CD8-positive, alpha-beta memory T cell (primary cell): ENCODE measurements around the gene PIK3CB. TPM values are rescaled to one million over a fixed set of nuclear protein-coding genes. Genes with fewer than 3 reads are reported as not detected.
"Not testable (repeated sequence)": the region's sequence is repeated elsewhere in the genome, so short reads cannot be mapped to it uniquely, and the experiment has no call there.

ENCODE experiments used
- CTCF ChIA-PET: fragments of 350-600 bp; sonication (Branson Sonifier 250); formaldehyde crosslinking; loops from one replicate; lab custom pipeline; 2021; ENCODE audit warnings: antibody characterized with exemption; lab: Charles Lee
- POLR2A ChIA-PET: fragments of 350-600 bp; sonication (Branson Sonifier 250); formaldehyde crosslinking; loops from one replicate; lab custom pipeline; 2021; ENCODE audit warnings: antibody characterized with exemption; lab: Charles Lee
- DNase-seq, 5 donors: peaks; one replicate each; pipeline versions ENCODE4 v3.0.0 to v3.0.0-alpha.2; 2020 to 2022; ENCODE audit warnings: mixed read lengths in 1 of 5
- H3K27ac ChIP-seq: one replicate; pipeline ENCODE4 v1.7.0; 2013; ENCODE audit warnings: low read depth, mild to moderate bottlenecking, low read length, moderate library complexity
- H3K27me3 ChIP-seq: 2 replicates; pipeline ENCODE4 v1.7.0; 2013; ENCODE audit warnings: low read length, mild to moderate bottlenecking; ENCODE audit not compliant: insufficient read depth, poor library complexity, severe bottlenecking
- H3K36me3 ChIP-seq: 2 replicates; pipeline ENCODE4 v1.7.0; 2013; ENCODE audit warnings: mild to moderate bottlenecking, low read length, moderate library complexity; ENCODE audit not compliant: insufficient read depth
- H3K4me1 ChIP-seq: 2 replicates; pipeline ENCODE4 v1.7.0; 2013; ENCODE audit warnings: mild to moderate bottlenecking, low read length, moderate library complexity; ENCODE audit not compliant: insufficient read depth
- H3K4me3 ChIP-seq: 2 replicates; pipeline ENCODE4 v1.7.0; 2013; ENCODE audit warnings: mild to moderate bottlenecking, low read length
- H3K9me3 ChIP-seq: 2 replicates; pipeline ENCODE4 v1.7.0; 2013; ENCODE audit warnings: mild to moderate bottlenecking, low read length
- H3K27ac Mint-ChIP-seq, 8 donors: one replicate each; pipeline ENCODE4 v1.8.0; 2020 to 2021; ENCODE audit warnings: mixed read lengths in 8 of 8, mild to moderate bottlenecking in 6 of 8, inconsistent platforms in 3 of 8, moderate library complexity in 3 of 8
- H3K27me3 Mint-ChIP-seq, 2 donors: one replicate each; pipeline ENCODE4 v1.8.0; 2020 to 2021; ENCODE audit warnings: mixed read lengths in 2 of 2, mild to moderate bottlenecking in 1 of 2, moderate library complexity in 1 of 2
- H3K36me3 Mint-ChIP-seq, 3 donors: one replicate each; pipeline ENCODE4 v1.8.0; 2020 to 2021; ENCODE audit warnings: mixed read lengths in 3 of 3, inconsistent platforms in 1 of 3, mild to moderate bottlenecking in 1 of 3
- H3K4me1 Mint-ChIP-seq, 3 donors: one replicate each; pipeline ENCODE4 v1.8.0; 2020 to 2021; ENCODE audit warnings: mixed read lengths in 3 of 3, inconsistent platforms in 1 of 3, mild to moderate bottlenecking in 1 of 3
- H3K4me3 Mint-ChIP-seq, 7 donors: one replicate each; pipeline ENCODE4 v1.8.0; 2020 to 2021; ENCODE audit warnings: mixed read lengths in 7 of 7, mild to moderate bottlenecking in 6 of 7, moderate library complexity in 4 of 7, inconsistent platforms in 2 of 7
- H3K9me3 Mint-ChIP-seq, 5 donors: one replicate each; pipeline ENCODE4 v1.8.0; 2020 to 2022; ENCODE audit warnings: mixed read lengths in 5 of 5, mild to moderate bottlenecking in 3 of 5, moderate library complexity in 2 of 5, inconsistent platforms in 1 of 5
- polyA plus RNA-seq: library from polyadenylated mRNA; unstranded; fragments of 300-500 nt; fragmentation: Illumina TruSeq; gene quantifications from one replicate; pipeline ENCODE4 v1.2.3, GENCODE V29; 2021
- total RNA-seq, 2 experiments: library from RNA; stranded (reverse); gene quantifications; one replicate each; pipeline ENCODE4 v1.2.3, GENCODE V29; 2021

The PIK3CB gene
- total and polyA plus RNA-seq, 3 experiments from 2014 or later = 17.1 to 17.6 (median 17.3) TPM

DNA sequence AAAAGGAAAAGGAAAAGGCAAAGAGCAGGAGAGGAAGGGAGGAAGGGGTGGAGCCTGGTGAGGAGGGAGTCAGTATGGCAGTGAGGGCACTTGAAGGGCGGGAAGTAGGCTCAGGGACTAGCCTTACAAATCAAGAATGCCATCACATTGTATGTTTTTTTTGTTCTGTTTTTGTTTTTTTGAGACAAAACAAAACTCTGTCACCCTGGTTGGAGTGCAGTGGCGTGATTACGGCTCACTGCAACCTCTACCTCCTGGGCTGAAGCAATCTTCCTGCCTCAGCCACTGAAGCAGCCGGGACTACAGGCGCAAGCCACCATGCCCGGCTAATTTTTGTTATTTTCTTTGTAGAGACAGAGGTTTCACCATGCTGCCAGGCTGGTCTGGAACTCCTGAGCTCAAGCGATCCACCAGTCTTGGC, 10.5 kb upstream of the PIK3CB start:
- H3K36me3 ChIP-seq = no peaks in the 10 kb centered on the region
- H3K9me3 Mint-ChIP-seq = no peaks in the 10 kb centered on the region
- no peaks in the 10 kb centered on the region for H3K4me1 Mint-ChIP-seq
- H3K27me3 Mint-ChIP-seq = no peaks in the 10 kb centered on the region
- no peak overlapping the region for H3K4me3 ChIP-seq
- H3K4me3 Mint-ChIP-seq = no peak overlapping the region
- no peak for DNase-seq
- no peaks in the 10 kb centered on the region for H3K9me3 ChIP-seq
- H3K36me3 Mint-ChIP-seq = no peaks in the 10 kb centered on the region
- ChIA-PET POLR2A (no interaction called here), CTCF (no interaction called here)
- no peak overlapping the region for H3K27ac Mint-ChIP-seq
- H3K4me1 ChIP-seq = no peaks in the 10 kb centered on the region
- no peak overlapping the region for H3K27ac ChIP-seq
- no peaks in the 10 kb centered on the region for H3K27me3 ChIP-seq

DNA sequence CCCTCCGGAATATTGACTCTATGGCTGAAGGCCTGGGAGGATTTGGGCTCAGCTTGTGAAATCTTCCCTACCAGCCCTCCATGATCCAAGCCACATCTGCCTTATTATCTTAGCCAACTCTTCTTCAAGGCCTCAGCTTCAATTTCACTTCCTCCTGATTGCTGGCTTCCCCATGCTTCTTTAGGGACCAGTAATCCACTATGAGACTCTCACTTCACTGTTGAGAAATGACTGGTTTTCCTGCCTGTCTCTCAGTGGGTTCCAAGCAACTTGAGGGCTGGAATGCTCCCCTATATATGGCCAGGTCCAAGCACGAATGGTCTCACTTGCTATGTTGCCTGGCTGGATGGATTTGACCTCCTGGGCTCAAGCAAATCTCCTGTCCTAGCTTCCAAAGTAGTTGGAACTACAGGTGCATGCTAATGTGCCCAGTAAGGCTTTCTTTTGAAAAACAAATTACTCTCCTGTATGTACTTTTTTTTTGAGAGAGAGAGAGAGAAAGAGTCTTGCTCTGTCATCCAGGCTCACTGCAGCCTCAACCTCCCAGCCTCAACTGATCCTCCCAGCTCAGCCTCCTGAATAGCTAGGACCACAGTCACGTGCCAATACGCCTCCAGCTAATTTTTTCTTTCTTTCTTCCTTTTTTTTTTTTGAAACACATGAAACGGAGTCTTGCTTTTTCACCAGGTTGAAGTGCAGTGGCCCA, 7.9 kb upstream of the PIK3CB start:
- H3K27me3 ChIP-seq = no peaks in the 10 kb centered on the region
- no peaks in the 10 kb centered on the region for H3K36me3 ChIP-seq
- Mint-ChIP-seq H3K4me3 (peak overlapping the region in 1 of 7 donors; percentile 51), H3K4me1 (no peaks in the 10 kb centered on the region), H3K36me3 (no peaks in the 10 kb centered on the region), H3K27me3 (no peaks in the 10 kb centered on the region), H3K27ac (peak overlapping the region in 1 of 8 donors; percentile 23), H3K9me3 (no peaks in the 10 kb centered on the region)
- H3K4me1 ChIP-seq = no peaks in the 10 kb centered on the region
- ChIA-PET POLR2A (no interaction called here), CTCF (interaction anchor here (2.3 kb wide), 1 partner anchor 73 kb away, joined by 8 read pairs; no protein-coding TSS in a partner anchor)
- no peak overlapping the region for H3K27ac ChIP-seq
- H3K4me3 ChIP-seq = no peak overlapping the region
- no peaks in the 10 kb centered on the region for H3K9me3 ChIP-seq
- DNase-seq = no peak

DNA sequence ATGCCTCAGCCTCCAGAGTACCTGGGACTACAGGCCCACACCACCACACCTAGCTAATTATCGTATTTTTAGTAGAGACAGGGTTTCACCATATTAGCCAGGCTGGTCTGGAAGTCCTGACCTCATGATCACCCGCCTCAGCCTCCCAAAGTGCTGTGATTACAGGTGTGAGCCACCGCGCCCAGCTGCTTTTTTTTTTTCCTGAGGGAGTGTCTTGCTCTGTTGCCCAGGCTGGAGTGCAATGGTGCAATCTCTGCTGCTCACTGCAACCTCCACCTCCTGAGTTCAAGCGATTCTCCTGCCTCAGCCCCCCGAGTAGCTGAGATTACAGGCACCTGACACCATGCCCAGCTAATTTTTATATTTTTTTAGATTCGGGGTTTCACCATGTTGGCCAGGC, 3.7 kb upstream of the PIK3CB start:
- POLR2A ChIA-PET, H3K36me3 Mint-ChIP-seq, H3K27ac ChIP-seq, H3K27me3 ChIP-seq, DNase-seq, H3K9me3 Mint-ChIP-seq, H3K27ac Mint-ChIP-seq, H3K9me3 ChIP-seq, H3K4me3 ChIP-seq, H3K27me3 Mint-ChIP-seq, H3K36me3 ChIP-seq: not testable (repeated sequence)
- peaks cover 12 to 14% (median 13%) of the 10 kb centered on the region in 3 donors for H3K4me1 Mint-ChIP-seq
- CTCF ChIA-PET = interaction anchor here (0.9 to 1.3 kb wide), 2 partner anchors 77 to 84 kb away, joined by 3 to 4 read pairs; no protein-coding TSS in a partner anchor
- H3K4me1 ChIP-seq = peaks cover 12% of the 10 kb centered on the region
- peak overlapping the region in 2 of 7 donors; percentile 28 to 34 for H3K4me3 Mint-ChIP-seq

DNA sequence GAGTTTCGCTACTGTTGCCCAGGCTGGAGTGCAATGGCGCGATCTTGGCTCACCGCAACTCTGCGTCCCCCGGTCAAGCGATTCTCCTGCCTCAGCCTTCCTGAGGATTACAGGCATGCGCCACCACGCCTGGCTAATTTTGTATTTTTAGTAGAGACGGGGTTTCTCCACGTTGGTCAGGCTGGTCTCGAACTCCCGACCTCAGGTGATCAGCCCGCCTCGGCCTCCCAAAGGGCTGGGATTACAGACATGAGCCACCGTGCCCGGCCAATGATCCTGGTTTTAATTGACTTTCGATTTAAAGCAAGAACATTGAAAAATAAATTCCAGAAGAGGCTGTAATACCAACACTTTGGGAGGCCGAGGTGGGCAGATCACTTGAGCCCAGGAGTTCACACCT, 1.1 kb upstream of the PIK3CB start:
- not testable (repeated sequence) for H3K27ac ChIP-seq, H3K27me3 Mint-ChIP-seq, H3K9me3 ChIP-seq, DNase-seq, H3K27me3 ChIP-seq, H3K36me3 ChIP-seq, H3K9me3 Mint-ChIP-seq, H3K4me3 ChIP-seq
- Mint-ChIP-seq H3K36me3 (peaks cover 0 to 10% (median 3%) of the 10 kb centered on the region in 3 donors), H3K27ac (peak overlapping the region in 1 of 8 donors; percentile 92), H3K4me3 (peak overlapping the region in 4 of 7 donors; percentile 49 to 87 (median 62)), H3K4me1 (peaks cover 23 to 25% (median 24%) of the 10 kb centered on the region in 3 donors)
- POLR2A ChIA-PET = interaction anchor here (2.4 kb wide), 1 partner anchor 55 kb away, joined by 7 read pairs; no protein-coding TSS in a partner anchor
- CTCF ChIA-PET = interaction anchor here (1.3 to 2.0 kb wide), 2 partner anchors 80 to 87 kb away, joined by 3 to 8 read pairs; no protein-coding TSS in a partner anchor
- H3K4me1 ChIP-seq = peaks cover 16% of the 10 kb centered on the region

DNA sequence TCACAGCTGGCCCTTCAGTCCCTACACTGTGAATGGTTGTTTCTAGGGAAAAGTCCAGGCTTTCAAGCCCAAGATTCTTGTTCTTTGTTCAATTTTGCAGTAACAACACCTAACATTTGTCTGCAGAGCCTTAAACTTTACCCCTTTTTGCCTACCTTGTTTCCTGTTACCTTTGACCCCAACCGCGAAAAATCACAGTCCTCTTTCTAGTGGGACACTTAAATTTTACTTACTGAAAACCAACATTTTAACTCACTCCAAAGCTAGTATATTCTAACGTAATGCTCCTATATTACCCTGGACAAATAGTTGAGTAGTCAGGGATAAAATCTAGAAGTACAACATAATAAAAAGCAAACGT, 649 bp upstream of the PIK3CB start:
- H3K4me1 ChIP-seq = peaks cover 16% of the 10 kb centered on the region
- no peak for DNase-seq
- no peaks in the 10 kb centered on the region for H3K27me3 Mint-ChIP-seq
- no peaks in the 10 kb centered on the region for H3K9me3 Mint-ChIP-seq
- peaks cover 0 to 11% (median 3%) of the 10 kb centered on the region in 3 donors for H3K36me3 Mint-ChIP-seq
- H3K36me3 ChIP-seq = no peaks in the 10 kb centered on the region
- ChIA-PET CTCF (interaction anchor here (1.3 to 2.0 kb wide), 3 partner anchors 81 to 140 kb away, joined by 3 to 8 read pairs (median 5); no protein-coding TSS in a partner anchor), POLR2A (interaction anchor here (2.4 kb wide), 1 partner anchor 54 kb away, joined by 7 read pairs; no protein-coding TSS in a partner anchor)
- peak overlapping the region; percentile 66 for H3K4me3 ChIP-seq
- peak overlapping the region; percentile 87 to 97 (median 93) for H3K4me3 Mint-ChIP-seq
- peak overlapping the region; percentile 85 for H3K27ac ChIP-seq
- H3K4me1 Mint-ChIP-seq = peaks cover 23 to 25% (median 24%) of the 10 kb centered on the region in 3 donors
- H3K27ac Mint-ChIP-seq = peak overlapping the region; percentile 82 to 99 (median 95)
- H3K9me3 ChIP-seq = no peaks in the 10 kb centered on the region
- no peaks in the 10 kb centered on the region for H3K27me3 ChIP-seq

DNA sequence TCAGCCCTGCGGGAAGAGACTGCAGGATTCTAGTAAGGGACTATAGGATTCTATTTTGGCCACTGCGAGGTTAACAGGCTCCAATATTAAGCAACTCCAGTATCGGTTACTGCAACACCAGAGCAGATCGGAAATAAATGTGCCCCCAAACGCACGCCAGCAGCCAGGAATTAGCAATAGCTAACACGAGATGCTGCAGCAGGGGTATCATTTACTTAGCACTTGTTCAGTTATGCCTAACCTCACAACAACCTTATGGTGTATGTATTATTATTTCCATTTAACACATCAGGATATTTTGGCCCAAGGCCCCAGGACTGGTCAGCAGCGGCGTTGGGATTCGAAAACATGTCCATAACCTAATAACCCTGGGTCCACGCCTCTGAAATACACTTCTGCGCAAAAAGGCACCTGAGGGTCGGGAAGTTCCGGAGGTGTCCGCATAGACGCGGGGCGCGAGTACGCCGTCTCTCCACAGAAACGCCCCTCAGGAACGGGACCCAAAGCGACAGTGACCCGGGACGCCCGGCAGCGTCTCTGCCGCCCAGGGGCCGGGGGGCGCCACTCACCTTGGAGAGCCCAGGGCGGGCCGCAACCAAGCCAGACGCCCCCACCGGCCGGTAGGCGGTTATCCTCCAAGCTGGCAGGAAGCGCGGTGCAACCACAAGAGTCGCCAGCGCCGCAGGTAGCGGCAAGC, 681 bp downstream of the PIK3CB start:
- H3K4me1 ChIP-seq = peaks cover 16% of the 10 kb centered on the region
- H3K36me3 ChIP-seq = no peaks in the 10 kb centered on the region
- H3K9me3 ChIP-seq = no peaks in the 10 kb centered on the region
- Mint-ChIP-seq H3K36me3 (peaks cover 0 to 17% (median 7%) of the 10 kb centered on the region in 3 donors), H3K27me3 (no peaks in the 10 kb centered on the region), H3K4me3 (peak overlapping the region; percentile 87 to 96 (median 92)), H3K27ac (peak overlapping the region; percentile 44 to 97 (median 94)), H3K4me1 (peaks cover 28 to 38% (median 37%) of the 10 kb centered on the region in 3 donors), H3K9me3 (peaks cover 0 to 2% (median 0%) of the 10 kb centered on the region in 5 donors)
- ChIA-PET CTCF (interaction anchor here (1.4 to 2.0 kb wide), 4 partner anchors 21 to 240 kb away, joined by 3 to 8 read pairs (median 5); partner anchors contain the start of gene CEP70), POLR2A (interaction anchor here (2.4 kb wide), 1 partner anchor 53 kb away, joined by 7 read pairs; no protein-coding TSS in a partner anchor)
- no peak for DNase-seq
- H3K27me3 ChIP-seq = no peaks in the 10 kb centered on the region
- peak overlapping the region; percentile 85 for H3K27ac ChIP-seq
- H3K4me3 ChIP-seq = peak overlapping the region; percentile 56

DNA sequence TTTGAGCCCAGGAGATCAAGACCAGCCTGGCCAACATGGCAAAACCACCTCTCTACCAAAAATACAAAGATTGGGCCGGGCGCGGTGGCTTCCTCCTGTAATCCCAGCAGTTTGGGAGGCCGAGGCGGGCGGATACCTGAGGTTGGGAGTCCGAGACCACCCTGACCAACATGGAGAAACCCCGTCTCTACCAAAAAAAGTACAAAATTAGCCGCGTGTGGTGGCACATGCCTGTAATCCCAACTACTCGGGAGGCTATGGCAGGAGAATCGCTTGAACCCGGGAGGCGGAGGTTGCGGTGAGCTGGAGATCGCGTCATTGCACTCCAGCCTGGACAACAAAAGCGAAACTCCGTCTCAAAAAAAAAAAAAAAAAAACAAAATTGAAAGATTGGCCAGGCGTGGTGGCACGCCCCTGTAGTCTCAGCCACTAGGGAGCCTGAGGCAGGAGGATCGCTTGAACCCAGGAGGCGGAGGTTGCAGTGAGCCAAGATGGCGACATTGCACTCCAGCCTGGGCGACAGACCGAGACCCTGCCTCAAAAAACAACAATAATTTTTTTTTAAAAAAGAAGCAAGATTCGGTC, 2.2 kb downstream of the PIK3CB start:
- H3K36me3 Mint-ChIP-seq = peaks cover 0 to 17% (median 7%) of the 10 kb centered on the region in 3 donors
- H3K27ac ChIP-seq = peak overlapping the region; percentile 85
- peak overlapping the region in 5 of 7 donors; percentile 3 to 74 (median 53) for H3K4me3 Mint-ChIP-seq
- CTCF ChIA-PET = interaction anchor here (1.5 kb wide), 1 partner anchor 84 kb away, joined by 6 read pairs; no protein-coding TSS in a partner anchor
- H3K27me3 Mint-ChIP-seq, DNase-seq, H3K9me3 Mint-ChIP-seq, H3K9me3 ChIP-seq, H3K4me3 ChIP-seq, H3K27me3 ChIP-seq, H3K36me3 ChIP-seq: not testable (repeated sequence)
- peaks cover 28 to 38% (median 38%) of the 10 kb centered on the region in 3 donors for H3K4me1 Mint-ChIP-seq
- peak overlapping the region in 6 of 8 donors; percentile 20 to 92 (median 73) for H3K27ac Mint-ChIP-seq
- H3K4me1 ChIP-seq = peaks cover 16% of the 10 kb centered on the region
- POLR2A ChIA-PET = interaction anchor here (0.9 kb wide), 1 partner anchor 15 kb away, joined by 3 read pairs; no protein-coding TSS in a partner anchor
